Pancreas (tissue), 10 donors: ENCODE data around the gene ANO7. TPM values are rescaled to one million over a fixed set of nuclear protein-coding genes. Genes with fewer than 3 reads are reported as not detected.
A peak's percentile ranks its signal among the peaks of the same experiment; 100 is the strongest.

Source experiments
- ATAC-seq, 4 donors: fragments of 200-7000 bp; cut with Tn5 transposase; one replicate each; pipeline versions ENCODE4 v1.8.0 to v1.9.1; 2020; ENCODE audit warnings: mild to moderate bottlenecking in 4 of 4, moderate library complexity in 4 of 4
- DNase-seq, 6 donors: peaks; one replicate each; pipeline ENCODE4 v3.0.0-alpha.2; 2020
- FAIRE-seq: peaks from 2 replicates; lab custom pipeline; 2012; peaks lifted over from hg19 to GRCh38; lab: Jason Lieb, UNC
- H3K27ac ChIP-seq, 4 donors: fragments of 200-600 bp; sonication (generic); 1 replicate in 3 of 4; 2 replicates in 1 of 4; pipeline versions ENCODE4 v1.5.0 to v1.8.0; 2020
- H3K27me3 ChIP-seq, 4 donors: fragments of 200-600 bp; one replicate each; pipeline ENCODE4 v1.8.0; 2021
- H3K36me3 ChIP-seq, 3 donors: fragments of 200-600 bp; sonication (generic) in 1 of 3; one replicate each; pipeline versions ENCODE4 v1.5.0 to v1.8.0; 2020 to 2021
- H3K4me1 ChIP-seq, 3 donors: fragments of 200-600 bp; one replicate each; pipeline ENCODE4 v1.8.0; 2021
- H3K4me3 ChIP-seq, 4 donors: fragments of 200-600 bp; sonication (generic) in 2 of 4; one replicate each; pipeline versions ENCODE4 v1.5.0 to v1.8.0; 2020 to 2021
- H3K9me3 ChIP-seq, 4 donors: fragments of 200-600 bp; one replicate each; pipeline ENCODE4 v1.8.0; 2021
- CTCF ChIP-seq, 4 donors: fragments of 200-600 bp; sonication (generic) in 3 of 4; IDR thresholded peaks; one replicate each; pipeline versions ENCODE4 v1.5.0 to v1.8.0; 2021; ENCODE audit warnings: antibody characterized with exemption in 4 of 4
- WGBS, 2 donors: extraction: QIAGEN DNeasy Blood & Tissue Kit; methylation state at CpG; one replicate each; pipeline ENCODE4 v1.1.7; 2013; 5-methylcytosine and 5-hydroxymethylcytosine counted together
- intact Hi-C, 3 donors: fragments of 100-400 bp; cut with DNase I; formaldehyde crosslinking; loops; one replicate each; pipeline versions ENCODE4 v1.11.1 to v1.14.2; 2022
- polyA plus RNA-seq, 2 donors: library from polyadenylated mRNA; stranded (reverse); fragments of 200-250 nt; gene quantifications; one replicate each; pipeline ENCODE4 v1.2.3, GENCODE V29; 2013
- total RNA-seq, 6 donors: library from RNA; stranded (reverse); fragmentation: NEBNext Ultra II Directional in 4 of 6; extraction: Animal tissue kit (Norgen Biotek cat#: 25700) in 4 of 6; gene quantifications; one replicate each; pipeline versions ENCODE4 v1.2.1 to v1.2.4, GENCODE V29; 2021 to 2023
- donor health status: healthy with polysubstance abuse.
- donor health status: DM: no; HTN: no; CAD: no; lungs with moderate emphysema.
- donor health status: DM: no; HTN: no; CAD: no.
- donor health status: control.
- donor health status: control.
- donor health status: Bipolar disorder and iron deficiency.
- donor health status: DM: yes; HTN: yes; CAD: no.
- donor health status: DM: no; HTN: no; CAD: no.
- donor health status: DM: no; HTN: no; CAD: no.
- donor health status: DM: yes; HTN: yes; CAD: no.

ANO7 gene
- total and polyA plus RNA-seq, 8 donors = 0.66 to 1.8 (median 1.1) TPM

- Histone ChIP-seq H3K36me3 (peaks cover 5 to 98% (median 89%) of the 10 kb centered on the region in 3 donors), H3K9me3 (no peaks in the 10 kb centered on the region), H3K4me1 (no peaks in the 10 kb centered on the region), H3K27me3 (no peaks in the 10 kb centered on the region), H3K4me3 (no peak overlapping the region), H3K27ac (no peak overlapping the region)
- ATAC-seq (no peak), DNase-seq (peak in 2 of 6 donors; percentile 47 to 54), FAIRE-seq (no peak)
- intact Hi-C loops = no loop called here
- WGBS, 2 donors = 84 to 86% methylated on average over 30 of the region's 30 CpGs
- no peak for TF ChIP-seq CTCF (IDR thresholded peaks at IDR 0.05)
Observed at GRCh38 chr2:241235859-241236593, 47.5 kb downstream of the ANO7 start.

GRCh38 chr2:241237047-241237446 lies 48.6 kb downstream of the ANO7 start:
- DNase-seq = peak in 2 of 6 donors; percentile 31 to 32
- intact Hi-C loops = no loop called here
- H3K9me3 ChIP-seq = no peaks in the 10 kb centered on the region
- peaks cover 5 to 95% (median 85%) of the 10 kb centered on the region in 3 donors for H3K36me3 ChIP-seq
- WGBS, 2 donors = 93 to 96% methylated on average over 6 of the region's 6 CpGs
- no peak for TF ChIP-seq CTCF (IDR thresholded peaks at IDR 0.05)
- no peak overlapping the region for H3K27ac ChIP-seq
- ATAC-seq = no peak
- no peaks in the 10 kb centered on the region for H3K4me1 ChIP-seq
- no peak for FAIRE-seq
- no peak overlapping the region for H3K4me3 ChIP-seq
- H3K27me3 ChIP-seq = no peaks in the 10 kb centered on the region

- TF ChIP-seq CTCF (IDR thresholded peaks at IDR 0.05) = no peak
- intact Hi-C loops = no loop called here
- ATAC-seq (no peak), DNase-seq (peak in 1 of 6 donors; percentile 41), FAIRE-seq (no peak)
- no peaks in the 10 kb centered on the region for H3K4me1 ChIP-seq
- 80 to 84% methylated on average over 12 of the region's 12 CpGs for WGBS, 2 donors
- no peaks in the 10 kb centered on the region for H3K27me3 ChIP-seq
- H3K4me3 ChIP-seq = no peak overlapping the region
- no peak overlapping the region for H3K27ac ChIP-seq
- peaks cover 10 to 95% (median 88%) of the 10 kb centered on the region in 3 donors for H3K36me3 ChIP-seq
- H3K9me3 ChIP-seq = no peaks in the 10 kb centered on the region
Observed at GRCh38 chr2:241237949-241238371, 49.5 kb downstream of the ANO7 start.

- no peak for TF ChIP-seq CTCF (IDR thresholded peaks at IDR 0.05)
- H3K27me3 ChIP-seq = no peaks in the 10 kb centered on the region
- H3K27ac ChIP-seq = no peak overlapping the region
- FAIRE-seq (no peak), ATAC-seq (no peak), DNase-seq (peak in 1 of 6 donors; percentile 35)
- intact Hi-C loops = no loop called here
- no peak overlapping the region for H3K4me3 ChIP-seq
- WGBS, 2 donors = 69 to 86% methylated on average over 5 of the region's 5 CpGs
- H3K36me3 ChIP-seq = peaks cover 13 to 95% (median 83%) of the 10 kb centered on the region in 3 donors
- H3K4me1 ChIP-seq = no peaks in the 10 kb centered on the region
- H3K9me3 ChIP-seq = no peaks in the 10 kb centered on the region
Observed at GRCh38 chr2:241238693-241239198, 50.3 kb downstream of the ANO7 start.
